ENCODE data around the gene SLC35A4.
A peak's percentile ranks its signal among the peaks of the same experiment; 100 is the strongest.
"Not testable (repeated sequence)": the region's sequence is repeated elsewhere in the genome, so short reads cannot be mapped to it uniquely, and the experiment has no call there.

SLC35A4 gene

DNA sequence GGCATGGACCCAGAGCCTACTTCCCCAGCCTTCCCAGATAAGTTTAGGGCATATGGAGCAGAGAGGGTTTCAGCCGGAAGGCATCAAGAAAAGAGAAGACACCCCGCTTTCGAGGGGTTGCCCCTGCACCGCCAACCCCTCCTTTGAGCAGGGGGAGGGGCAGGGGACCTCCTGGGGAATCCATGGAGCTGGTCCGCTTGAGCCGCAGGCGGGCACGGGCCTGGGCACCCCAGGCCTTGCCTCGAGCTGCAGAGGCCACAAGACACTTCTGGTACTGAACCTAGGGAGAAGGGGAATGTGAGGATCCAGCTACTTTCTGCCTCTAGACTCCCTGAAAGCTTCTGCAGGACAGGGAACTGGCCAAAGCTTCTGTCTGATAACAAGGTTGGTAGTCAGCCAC lies 6.1 kb upstream of the SLC35A4 start:
- DNase-seq (ENCODE audit: low spot score), result no peak

DNA sequence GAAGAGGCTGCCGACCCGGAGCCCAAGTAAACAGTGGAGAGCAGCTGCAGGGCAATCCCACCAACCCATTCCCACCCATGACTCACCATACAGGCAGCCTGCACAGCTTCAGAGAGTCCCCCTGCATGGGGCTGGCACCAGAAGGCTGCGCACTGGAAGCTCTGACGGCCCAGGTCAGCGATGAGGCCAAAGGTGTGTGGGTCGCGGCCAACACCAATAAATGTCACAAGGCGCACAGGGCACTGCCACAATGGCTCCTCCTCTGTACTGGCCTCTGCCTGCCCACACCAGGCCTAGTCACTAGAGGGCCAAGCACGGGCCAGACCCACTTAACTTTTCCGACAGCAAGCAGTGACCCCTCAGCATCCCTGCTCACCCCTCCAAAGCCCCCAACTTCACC lies 4.4 kb upstream of the SLC35A4 start:
- no peak for DNase-seq (ENCODE audit: low spot score)

DNA sequence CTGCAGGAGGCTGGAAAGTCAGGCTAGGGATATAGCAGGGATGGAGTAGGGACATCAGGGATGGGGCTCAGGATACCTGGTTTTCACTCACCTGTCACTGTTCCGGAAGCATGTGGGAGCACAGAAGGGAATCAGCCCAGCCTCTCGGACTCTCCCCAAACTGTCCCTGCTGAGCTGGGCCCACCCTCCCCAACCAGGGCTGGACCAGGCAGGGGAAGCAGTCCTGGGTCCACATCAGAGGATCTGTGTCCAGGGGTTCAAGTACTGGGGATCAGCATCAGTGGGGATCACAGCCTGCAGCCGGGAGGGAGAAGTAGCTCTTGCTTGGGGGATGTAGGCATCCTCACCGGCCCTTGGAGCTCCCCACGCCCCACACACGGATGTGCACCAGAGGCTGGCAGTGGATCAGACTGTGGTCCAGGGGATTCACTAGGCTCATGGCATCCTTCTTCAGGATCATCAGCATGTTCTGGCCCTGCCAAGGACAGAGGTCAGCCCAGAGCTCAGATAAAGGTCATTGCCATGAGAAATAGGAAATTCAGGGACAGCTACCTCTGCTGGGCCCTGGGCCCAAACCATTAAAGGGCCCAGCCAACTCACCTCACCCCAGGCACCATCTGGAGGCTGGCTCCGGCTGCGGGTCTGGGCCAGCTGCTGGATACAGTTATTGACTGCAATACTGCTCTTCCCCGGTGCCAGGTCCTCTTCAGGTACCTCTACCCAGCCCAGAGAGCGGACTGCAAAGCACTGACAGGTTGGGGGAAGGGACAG lies 2.7 kb upstream of the SLC35A4 start:
- DNase-seq (ENCODE audit: low spot score), result no peak

DNA sequence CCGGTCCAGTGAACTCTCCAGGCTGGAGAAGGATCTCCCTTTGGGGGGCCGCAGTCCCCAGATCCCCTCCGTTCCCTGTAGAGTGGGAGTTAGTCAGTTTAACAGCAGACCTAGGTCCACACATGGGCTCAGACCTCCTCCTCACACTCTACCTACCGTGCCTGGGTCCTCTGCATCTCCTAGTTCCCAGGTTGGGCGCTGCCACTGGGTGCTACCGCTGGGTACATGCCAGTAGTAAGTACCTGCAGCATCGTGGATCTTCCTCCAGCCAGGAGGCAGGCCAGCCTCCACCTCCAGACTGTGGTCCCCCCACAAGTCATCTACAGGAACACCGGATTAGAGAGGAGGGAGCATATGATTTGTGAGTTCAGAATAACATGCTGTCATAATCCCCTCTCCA lies 1.0 kb upstream of the SLC35A4 start:
- DNase-seq (ENCODE audit: low spot score), result no peak

GRCh38 chr5:140565024-140565779 lies 574 bp downstream of the SLC35A4 start:
- DNase-seq (ENCODE audit: low spot score), result no peak

DNA sequence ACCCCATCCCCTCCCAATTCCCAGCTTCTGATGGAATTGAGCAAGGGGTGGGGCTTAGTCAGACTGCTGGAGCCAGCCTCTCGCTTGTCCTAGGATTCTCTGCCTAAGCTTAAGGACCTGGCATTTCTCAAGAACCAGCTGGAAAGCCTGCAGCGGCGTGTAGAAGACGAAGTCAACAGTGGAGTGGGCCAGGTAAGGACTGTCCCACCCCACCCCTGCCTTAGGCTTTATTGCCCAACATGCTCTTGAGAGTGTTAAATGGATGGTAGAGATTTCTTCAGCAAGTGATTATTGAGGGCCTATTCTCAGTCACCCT lies 1.1 kb downstream of the SLC35A4 start:
- DNase-seq (ENCODE audit: low spot score), result no peak

GRCh38 chr5:140566665-140567064 lies 2.0 kb downstream of the SLC35A4 start:
- no peak for DNase-seq (ENCODE audit: low spot score)

DNA sequence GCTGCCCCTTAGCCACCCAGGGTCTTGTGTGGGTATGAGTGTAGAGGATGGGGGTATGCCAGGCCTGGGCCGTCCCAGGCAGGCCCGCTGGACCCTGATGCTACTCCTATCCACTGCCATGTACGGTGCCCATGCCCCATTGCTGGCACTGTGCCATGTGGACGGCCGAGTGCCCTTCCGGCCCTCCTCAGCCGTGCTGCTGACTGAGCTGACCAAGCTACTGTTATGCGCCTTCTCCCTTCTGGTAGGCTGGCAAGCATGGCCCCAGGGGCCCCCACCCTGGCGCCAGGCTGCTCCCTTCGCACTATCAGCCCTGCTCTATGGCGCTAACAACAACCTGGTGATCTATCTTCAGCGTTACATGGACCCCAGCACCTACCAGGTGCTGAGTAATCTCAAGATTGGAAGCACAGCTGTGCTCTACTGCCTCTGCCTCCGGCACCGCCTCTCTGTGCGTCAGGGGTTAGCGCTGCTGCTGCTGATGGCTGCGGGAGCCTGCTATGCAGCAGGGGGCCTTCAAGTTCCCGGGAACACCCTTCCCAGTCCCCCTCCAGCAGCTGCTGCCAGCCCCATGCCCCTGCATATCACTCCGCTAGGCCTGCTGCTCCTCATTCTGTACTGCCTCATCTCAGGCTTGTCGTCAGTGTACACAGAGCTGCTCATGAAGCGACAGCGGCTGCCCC lies 2.6 kb downstream of the SLC35A4 start:
- no peak for DNase-seq (ENCODE audit: low spot score)

GRCh38 chr5:140567871-140568270 lies 3.2 kb downstream of the SLC35A4 start:
- DNase-seq (ENCODE audit: low spot score), result no peak

GRCh38 chr5:140568443-140569063 lies 3.9 kb downstream of the SLC35A4 start:
- no peak for DNase-seq (ENCODE audit: low spot score)

DNA sequence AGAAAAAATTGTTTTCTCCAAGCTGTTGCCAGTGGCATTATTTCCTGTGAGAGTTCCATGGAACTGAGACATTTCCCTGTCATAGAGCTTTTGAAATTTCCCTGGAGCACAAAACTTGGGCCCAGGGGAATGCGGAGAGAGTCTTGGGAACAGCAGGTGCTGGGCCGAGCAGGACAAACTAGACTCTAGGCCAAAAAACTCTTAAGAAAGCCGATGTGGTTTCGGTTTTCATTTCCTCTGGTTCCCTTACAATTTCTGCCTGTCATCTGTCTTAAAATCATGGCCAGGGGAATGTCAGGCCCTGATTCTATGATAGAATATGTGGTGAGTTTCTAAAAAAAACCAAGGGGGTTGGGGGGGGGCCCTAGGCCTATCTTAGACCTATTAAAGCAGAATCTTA lies 4.6 kb downstream of the SLC35A4 start:
- no peak for DNase-seq (ENCODE audit: low spot score)

GRCh38 chr5:140570058-140570457 lies 5.4 kb downstream of the SLC35A4 start:
- no peak for DNase-seq (ENCODE audit: low spot score)

GRCh38 chr5:140570488-140570887 lies 5.9 kb downstream of the SLC35A4 start:
- DNase-seq (ENCODE audit: low spot score), result no peak

- DNase-seq (ENCODE audit: low spot score), result no peak
Observed at GRCh38 chr5:140571105-140571504, 6.5 kb downstream of the SLC35A4 start.

- DNase-seq (ENCODE audit: low spot score), result no peak
Observed at GRCh38 chr5:140573683-140574082, 9.1 kb downstream of the SLC35A4 start.

DNA sequence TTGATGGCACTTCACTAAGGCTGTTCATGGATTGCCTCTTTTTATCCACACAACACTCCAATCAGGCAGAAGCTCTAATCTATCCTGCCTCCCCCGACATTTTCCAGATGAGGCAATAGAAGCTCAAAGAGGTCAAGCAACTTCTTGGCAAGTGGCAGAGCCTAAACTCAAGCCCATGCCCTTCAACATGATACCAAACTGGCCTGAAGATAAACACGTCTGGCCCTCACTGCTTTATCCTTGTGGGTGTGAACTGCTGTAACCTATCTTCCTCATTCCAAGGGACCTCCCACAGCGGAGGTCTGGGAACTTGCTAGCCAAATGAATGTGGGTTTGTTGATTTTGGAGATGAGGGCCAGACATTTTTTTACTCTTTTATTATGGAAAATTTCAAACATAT lies 9.5 kb downstream of the SLC35A4 start:
- no peak for DNase-seq (ENCODE audit: low spot score)

DNA sequence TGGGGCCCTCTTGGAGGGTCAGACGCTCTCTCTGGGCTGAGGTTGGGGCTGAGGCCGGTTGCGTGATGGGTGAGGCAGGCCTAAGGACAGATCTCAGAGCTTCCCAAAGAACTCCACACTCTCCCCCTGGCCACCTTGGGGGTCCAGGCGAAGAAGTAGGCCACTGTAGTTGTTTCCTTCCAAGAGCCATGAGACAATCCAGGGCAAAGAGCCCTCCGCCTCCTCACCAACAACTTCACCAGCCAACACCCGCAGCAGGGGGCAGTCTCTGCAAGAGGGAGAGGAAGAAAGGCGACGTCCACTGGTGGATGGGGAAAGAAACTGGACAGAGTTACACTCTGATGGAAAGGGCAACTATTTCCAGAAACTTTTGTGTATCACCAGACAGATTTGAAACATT lies 10.7 kb downstream of the SLC35A4 start:
- DNase-seq (ENCODE audit: low spot score), result peak; percentile 36

GRCh38 chr5:140576776-140577201 lies 12.2 kb downstream of the SLC35A4 start:
- no peak for DNase-seq (ENCODE audit: low spot score)

- not testable (repeated sequence) for DNase-seq (ENCODE audit: low spot score)
Observed at GRCh38 chr5:140579188-140579747, 14.6 kb downstream of the SLC35A4 start.

GRCh38 chr5:140587495-140587894 lies 22.9 kb downstream of the SLC35A4 start:
- no peak for DNase-seq (ENCODE audit: low spot score)

DNA sequence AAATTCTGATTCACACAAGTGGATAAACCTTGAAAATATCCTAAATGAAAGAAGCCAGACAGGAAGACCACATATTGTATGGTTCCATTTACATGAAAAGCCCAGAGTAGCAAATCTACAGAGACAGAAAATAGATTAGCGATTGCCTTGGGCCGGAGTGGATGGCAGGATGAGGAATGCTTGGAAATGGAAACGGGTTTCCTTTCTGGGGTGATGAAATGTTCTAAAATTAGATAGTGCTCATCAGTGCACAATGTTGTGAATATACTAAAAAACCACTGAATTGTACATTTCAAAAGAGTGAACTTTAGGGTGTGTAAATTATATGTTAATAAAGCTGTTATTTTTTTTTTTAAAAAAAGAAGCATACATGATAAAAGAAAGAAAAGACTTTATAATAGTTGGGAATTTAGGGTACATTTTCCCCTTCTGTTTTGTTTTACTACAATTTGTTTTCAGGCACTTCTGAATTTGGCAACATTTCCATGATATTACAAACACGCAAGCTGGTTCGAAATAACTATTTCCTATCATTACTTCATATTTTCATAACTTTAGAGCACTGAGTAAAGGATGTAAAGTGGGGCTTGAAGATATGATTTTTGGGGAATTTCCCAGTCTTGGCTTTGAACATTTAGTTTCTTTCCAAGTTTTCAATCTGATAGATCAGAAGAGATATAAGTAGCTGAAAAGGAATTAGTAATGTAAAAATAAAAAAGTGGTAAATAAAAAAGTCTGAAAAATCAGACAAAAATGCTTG lies 23.9 kb downstream of the SLC35A4 start:
- no peak for DNase-seq (ENCODE audit: low spot score)

DNA sequence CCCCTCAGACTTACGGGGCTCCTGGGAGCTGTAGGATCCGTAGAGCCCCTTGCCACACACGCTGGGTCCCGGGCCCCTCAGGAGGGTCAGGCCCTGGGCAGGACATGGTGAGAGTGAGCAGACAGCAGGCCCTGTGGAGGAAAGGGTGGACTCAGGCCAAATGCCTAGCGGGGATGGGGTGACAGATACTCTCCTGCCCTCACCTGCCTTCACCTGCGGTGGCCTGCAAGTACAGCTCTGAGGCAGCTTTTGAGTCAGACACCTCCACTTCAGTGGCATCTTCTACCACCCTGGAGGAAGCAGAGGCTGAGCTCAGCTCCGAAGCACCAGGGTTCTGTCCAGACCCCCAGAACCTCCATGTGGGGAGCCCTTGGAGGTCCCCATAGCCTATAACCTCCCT lies 26.2 kb downstream of the SLC35A4 start:
- no peak for DNase-seq (ENCODE audit: low spot score)

Data from hematopoietic multipotent progenitor cell treated with erythropoietin and hydrocortisone succinate and interleukin-3 and kit ligand, for 15 days (in vitro differentiated cells).